Measurements from ENCODE around the gene PDGFB.
A peak's percentile ranks its signal among the peaks of the same experiment; 100 is the strongest.

Gene PDGFB

GRCh38 chr22:39244496-39245129 lies at the start of gene PDGFB:
Gene PDGFB (minus strand): TSS chr22:39244982. CDS start chr22:39243963, 1,019 bp downstream.
- DNase-seq: no peak

- DNase-seq: no peak
These were observed 49.1 kb upstream of the PDGFB start for GRCh38 chr22:39293766-39294368.

- DNase-seq: peak; percentile 23
These were observed 47.8 kb upstream of the PDGFB start for GRCh38 chr22:39292561-39293074.

- DNase-seq: no peak
These were observed 47.3 kb upstream of the PDGFB start for GRCh38 chr22:39292031-39292462.

- DNase-seq: no peak
These were observed 46.7 kb upstream of the PDGFB start for GRCh38 chr22:39291523-39291922.

GRCh38 chr22:39290724-39291161 lies 46.0 kb upstream of the PDGFB start:
- DNase-seq: no peak

GRCh38 chr22:39289975-39290720 lies 45.4 kb upstream of the PDGFB start:
- DNase-seq: no peak

- DNase-seq: no peak
These were observed 44.8 kb upstream of the PDGFB start for GRCh38 chr22:39289533-39289932.

GRCh38 chr22:39288135-39288898 lies 43.5 kb upstream of the PDGFB start:
- DNase-seq: no peak

GRCh38 chr22:39287076-39287725 lies 42.4 kb upstream of the PDGFB start:
- no peak for DNase-seq

- no peak for DNase-seq
These were observed 40.2 kb upstream of the PDGFB start for GRCh38 chr22:39284983-39285382.

- DNase-seq: no peak
These were observed 39.6 kb upstream of the PDGFB start for GRCh38 chr22:39284142-39284980.

GRCh38 chr22:39283322-39284141 lies 38.8 kb upstream of the PDGFB start:
- DNase-seq: no peak

- DNase-seq: no peak
These were observed 38.0 kb upstream of the PDGFB start for GRCh38 chr22:39282645-39283321.

- DNase-seq: no peak
These were observed 36.3 kb upstream of the PDGFB start for GRCh38 chr22:39281126-39281525.

- DNase-seq: no peak
These were observed 35.5 kb upstream of the PDGFB start for GRCh38 chr22:39280250-39280649.

- no peak for DNase-seq
These were observed 34.5 kb upstream of the PDGFB start for GRCh38 chr22:39279170-39279850.

- DNase-seq: no peak
These were observed 33.3 kb upstream of the PDGFB start for GRCh38 chr22:39278040-39278439.

GRCh38 chr22:39277142-39277607 lies 32.4 kb upstream of the PDGFB start:
- DNase-seq: no peak
